ENCODE data around the gene GPC5. TPM values are rescaled to one million over a fixed set of nuclear protein-coding genes. Genes with fewer than 3 reads are reported as not detected.

GPC5 gene
- total and polyA plus RNA-seq, 2 of the 8 experiments (the other 6 are each of a cell fraction or from before 2014, with no cell fraction given) = 0.20 to 0.39 TPM

DNA sequence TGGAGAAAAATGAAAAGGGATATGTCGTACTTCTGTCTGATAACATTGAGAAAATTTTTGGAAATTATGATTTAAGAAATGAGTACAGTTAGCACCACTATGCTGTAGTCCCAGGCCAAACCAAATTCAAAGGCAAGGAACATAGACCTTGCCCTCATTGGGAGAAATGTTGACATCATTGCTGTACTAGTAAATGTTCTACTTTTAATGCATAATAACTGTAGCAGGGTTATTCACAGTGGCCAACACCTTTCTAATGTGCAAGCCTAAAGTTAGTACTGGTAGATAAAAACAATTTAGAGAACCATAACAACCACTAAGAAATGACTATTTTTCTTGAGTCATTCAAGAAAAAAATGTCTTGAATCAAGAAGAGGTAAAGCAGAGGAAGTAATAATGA lies 1035.5 kb downstream of the GPC5 start:
- ChIA-PET POLR2A (ENCODE audit: partially characterized antibody) (no interaction called here), CTCF (ENCODE audit: partially characterized antibody) (interaction anchor here (0.9 kb wide), 1 partner anchor 139 kb away, joined by 3 read pairs; no protein-coding TSS in a partner anchor)
- Histone ChIP-seq H3K4me1 (replicated peaks in 1 of 4; ENCODE audit: control insufficient read depth in 3 of 4, insufficient read depth in 4 of 4, low read length in 3 of 4) (no peaks in the 10 kb centered on the region), H3K18ac (ENCODE audit: extremely low read depth, low read length) (no peak overlapping the region), H3K79me1 (ENCODE audit: low read depth, low read length) (no peaks in the 10 kb centered on the region), H3K36me3 (ENCODE audit: control insufficient read depth in 2 of 4, insufficient read depth in 4 of 4, low read length in 3 of 4) (no peaks in the 10 kb centered on the region), H2BK5ac (ENCODE audit: low read depth, low read length) (no peak overlapping the region), H4K8ac (ENCODE audit: extremely low read depth, insufficient read depth, low read length) (no peak overlapping the region), H3K4ac (replicated peaks; ENCODE audit: insufficient read length, low read depth, low read length) (no peak overlapping the region), H3K79me2 (ENCODE audit: control insufficient read depth in 1 of 2, insufficient read depth in 2 of 2, low read length in 2 of 2) (no peaks in the 10 kb centered on the region), H4K20me1 (replicated peaks in 1 of 2; ENCODE audit: control insufficient read depth in 1 of 2, insufficient read depth in 2 of 2, low read length in 2 of 2) (no peaks in the 10 kb centered on the region), H3K27me3 (replicated peaks in 1 of 4; ENCODE audit: control insufficient read depth in 3 of 4, extremely low read depth in 1 of 4, insufficient read depth in 3 of 4, low read length in 3 of 4) (no peaks in the 10 kb centered on the region), H2BK12ac (ENCODE audit: low read depth, low read length) (no peak overlapping the region), H2BK120ac (replicated peaks; ENCODE audit: low read depth, low read length) (no peak overlapping the region), H3K27ac (ENCODE audit: low read depth, low read length) (no peak overlapping the region), H2AK5ac (ENCODE audit: low read depth, low read length) (no peak overlapping the region), H3K56ac (replicated peaks; ENCODE audit: insufficient read length, low read depth, low read length) (no peak overlapping the region), H2BK20ac (ENCODE audit: low read length) (no peak overlapping the region), H4K91ac (replicated peaks; ENCODE audit: insufficient read length, low read length) (no peak overlapping the region), H3K14ac (ENCODE audit: insufficient read length) (no peak overlapping the region), H3K9me3 (ENCODE audit: insufficient read depth in 2 of 2, low read depth in 1 of 2, low read length in 1 of 2) (no peaks in the 10 kb centered on the region), H3K23me2 (ENCODE audit: low read depth, low read length) (no peaks in the 10 kb centered on the region), H2AFZ (ENCODE audit: low read length) (no peak overlapping the region), H3K4me2 (ENCODE audit: insufficient read depth in 1 of 2, low read depth in 2 of 2, low read length in 2 of 2) (no peak overlapping the region), H2BK15ac (ENCODE audit: low read length) (no peak overlapping the region), H3K23ac (ENCODE audit: insufficient read length) (no peak overlapping the region), H3K4me3 (ENCODE audit: extremely low read depth in 1 of 4, insufficient read depth in 2 of 4, low read depth in 3 of 4, low read length in 4 of 4) (no peak overlapping the region), H4K5ac (ENCODE audit: insufficient read length, low read depth, low read length) (no peak overlapping the region), H3K9ac (replicated peaks in 1 of 4; ENCODE audit: extremely low read depth in 1 of 4, low read depth in 3 of 4, low read length in 3 of 4) (no peak overlapping the region)
- DNase-seq (ENCODE audit: low read depth in 1 of 2, low spot score in 2 of 2) (no peak), FAIRE-seq (no peak)
- TF ChIP-seq EP300 (IDR thresholded peaks at IDR 0.05; ENCODE audit: borderline replicate concordance in 1 of 2, low read depth in 2 of 2, low read length in 2 of 2) = no peak
- no peak for TF ChIP-seq CBX8 (IDR thresholded peaks at IDR 0.05; ENCODE audit: borderline replicate concordance, low read depth, low read length)
- TF ChIP-seq RAD21 (IDR thresholded peaks at IDR 0.05 in 1 of 2, conservative IDR thresholded peaks at IDR 0.05 in 1 of 2; ENCODE audit: low read depth in 2 of 2, low read length in 2 of 2) = no peak
- TF ChIP-seq, protein P1, sequence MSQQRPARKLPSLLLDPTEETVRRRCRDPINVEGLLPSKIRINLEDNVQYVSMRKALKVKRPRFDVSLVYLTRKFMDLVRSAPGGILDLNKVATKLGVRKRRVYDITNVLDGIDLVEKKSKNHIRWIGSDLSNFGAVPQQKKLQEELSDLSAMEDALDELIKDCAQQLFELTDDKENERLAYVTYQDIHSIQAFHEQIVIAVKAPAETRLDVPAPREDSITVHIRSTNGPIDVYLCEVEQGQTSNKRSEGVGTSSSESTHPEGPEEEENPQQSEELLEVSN (IDR thresholded peaks at IDR 0.05) = no peak
- no peak for TF ChIP-seq HDAC2 (IDR thresholded peaks at IDR 0.05; ENCODE audit: borderline replicate concordance in 1 of 2, low read depth in 2 of 2, low read length in 2 of 2)
- no peak for TF ChIP-seq SP2 (IDR thresholded peaks at IDR 0.05; ENCODE audit: low read length)
- no peak for TF ChIP-seq CBX5 (IDR thresholded peaks at IDR 0.05; ENCODE audit: low read depth, low read length)
- no peak for TF ChIP-seq TCF12 (IDR thresholded peaks at IDR 0.05; ENCODE audit: low read depth, low read length)
- no peak for TF ChIP-seq NANOG (IDR thresholded peaks at IDR 0.05; ENCODE audit: insufficient read depth, low read depth, low read length, poor library complexity, severe bottlenecking)
- no peak for TF ChIP-seq TBP (IDR thresholded peaks at IDR 0.05; ENCODE audit: low read depth, low read length)
- WGBS, 2 experiments (ENCODE audit: extremely low coverage in 1 of 2, insufficient coverage in 1 of 2, insufficient read length in 1 of 2, insufficient replicate concordance in 2 of 2, low coverage in 1 of 2, low lambda C conversion rate in 2 of 2, missing lambda C conversion rate in 1 of 2) = 93% methylated on average over 1 of the region's 1 CpG; no CpG with 5 or more reads in 1 of the 2 experiments

Data from H1 (cell line).